ENCODE measurements around the gene PLCH1.

Gene PLCH1

GRCh38 chr3:155745795-155746550, 1.1 kb upstream of the PLCH1 start:
- DNase-seq: no peak

DNA sequence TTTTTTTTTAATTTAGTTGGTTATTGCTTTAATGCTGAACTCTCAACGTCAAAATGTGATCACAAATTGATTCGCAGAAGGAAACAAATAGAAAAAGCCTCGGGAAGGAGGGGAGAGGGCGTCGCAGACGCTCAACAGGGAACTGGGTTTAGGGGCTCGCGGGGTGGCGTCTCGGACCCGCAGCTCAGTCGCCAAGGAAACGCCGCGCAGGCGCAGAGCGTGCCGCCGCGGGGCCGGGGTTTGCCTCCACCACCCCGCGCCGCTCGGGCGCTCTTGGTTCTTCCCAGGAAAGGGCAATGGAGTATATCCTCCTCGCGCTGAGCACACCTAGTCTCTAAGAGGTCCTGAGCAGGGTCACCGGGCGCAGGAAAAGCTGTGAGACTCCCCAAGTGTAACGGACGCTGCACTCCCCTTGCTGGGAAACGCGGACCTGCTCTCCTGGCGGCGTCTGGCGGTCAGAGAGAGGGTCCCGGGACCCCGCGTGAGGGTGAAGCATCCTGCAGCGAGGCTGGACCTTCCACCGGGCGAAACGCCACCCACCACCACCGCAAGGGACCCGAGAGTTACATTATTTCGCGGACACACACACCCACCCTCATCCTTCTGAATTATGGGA, 753 bp downstream of the PLCH1 start:
- DNase-seq: peak; percentile 37

- DNase-seq: no peak
Measured at GRCh38 chr3:155743606-155744005, 1.3 kb downstream of the PLCH1 start.

DNA sequence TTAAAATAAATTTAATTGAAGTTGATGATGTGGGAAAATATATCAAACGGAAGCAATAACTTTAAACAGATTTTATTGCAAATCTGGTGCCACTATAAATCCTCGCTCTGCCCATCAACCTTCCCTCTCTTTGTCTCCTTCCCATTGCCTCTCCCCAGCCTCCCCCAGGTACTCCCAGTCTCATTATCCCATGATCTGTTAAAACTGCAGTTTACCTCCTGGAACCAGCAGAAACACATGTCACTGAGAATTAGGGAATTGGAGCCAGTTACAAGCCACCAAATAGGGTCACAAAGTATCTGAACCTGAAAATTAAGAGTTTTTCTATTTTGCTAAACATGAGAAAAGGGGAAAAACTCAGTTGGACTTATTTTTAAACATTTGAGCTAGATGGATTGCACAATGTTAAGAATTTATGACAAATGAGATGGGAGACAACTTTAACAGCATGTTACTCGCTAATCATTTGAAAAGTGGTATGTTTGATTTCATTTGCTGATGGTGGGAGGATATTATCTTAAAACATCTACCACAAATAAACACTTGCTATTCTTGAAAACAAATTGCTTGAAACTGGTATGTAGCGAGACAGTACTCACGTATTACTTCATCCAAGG, 2.4 kb downstream of the PLCH1 start:
- no peak for DNase-seq

- DNase-seq: peak; percentile 1
Measured at GRCh38 chr3:155741603-155742002, 3.3 kb downstream of the PLCH1 start.

DNA sequence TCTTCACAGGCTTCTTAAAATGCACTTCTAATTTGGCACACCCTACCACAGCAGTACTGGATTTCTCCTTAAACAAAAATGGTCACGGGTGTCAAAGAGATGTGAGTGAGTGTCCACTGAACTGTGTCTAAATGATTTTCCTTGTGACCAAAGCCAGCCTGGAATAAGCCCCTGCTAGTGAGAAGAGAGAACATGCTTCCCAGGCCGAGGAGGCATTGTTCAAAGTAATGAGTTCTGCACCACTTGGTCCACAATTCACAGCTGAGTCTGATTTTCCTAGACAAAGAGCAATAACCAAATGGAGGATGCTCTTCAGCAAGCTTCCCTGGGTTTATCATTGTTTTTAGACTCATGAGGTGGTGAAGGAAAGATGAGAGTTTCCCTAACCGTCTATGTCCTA, 3.8 kb downstream of the PLCH1 start:
- no peak for DNase-seq

DNA sequence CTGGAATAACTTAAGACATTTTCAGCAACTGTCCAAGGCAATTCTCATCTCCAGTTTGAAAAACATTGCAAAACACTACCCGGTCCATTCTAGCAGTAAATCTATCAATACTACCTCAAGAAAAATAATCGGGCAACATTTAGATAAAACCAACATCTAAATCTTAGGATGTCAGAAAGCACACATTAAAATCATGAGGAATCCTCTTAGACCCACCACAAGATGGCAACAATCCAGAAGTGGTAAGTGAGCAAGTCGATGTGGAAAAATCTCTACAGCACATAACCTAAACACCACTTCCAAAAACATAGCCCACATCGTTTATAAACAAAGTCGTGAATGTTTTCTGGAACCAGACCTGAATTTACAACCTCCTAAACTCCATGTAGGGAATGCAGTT, 5.7 kb downstream of the PLCH1 start:
- DNase-seq: peak; percentile 45

DNA sequence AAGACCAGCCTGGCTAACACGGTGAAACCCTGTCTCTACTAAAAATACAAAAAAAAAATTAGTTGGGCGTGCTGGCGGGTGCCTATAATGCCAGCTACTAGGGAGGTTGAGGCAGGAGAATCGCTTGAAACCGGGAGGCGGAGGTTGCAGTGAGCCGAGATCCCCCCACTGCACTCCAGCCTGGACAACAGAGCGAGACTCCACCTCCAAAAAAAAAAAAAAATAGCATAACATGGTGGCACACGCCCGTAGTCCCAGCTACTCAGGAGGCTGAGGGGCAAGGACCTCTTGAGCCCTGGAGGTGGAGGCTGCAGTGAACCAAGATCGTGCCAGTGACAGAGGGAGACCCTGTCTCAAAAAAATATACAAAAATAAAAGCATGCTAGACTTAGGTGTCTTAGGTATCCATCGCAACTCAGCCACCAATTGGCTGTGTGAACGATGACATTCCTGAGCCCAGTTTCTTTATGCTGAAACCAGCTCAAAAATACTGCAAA, 6.2 kb downstream of the PLCH1 start:
- no peak for DNase-seq

DNA sequence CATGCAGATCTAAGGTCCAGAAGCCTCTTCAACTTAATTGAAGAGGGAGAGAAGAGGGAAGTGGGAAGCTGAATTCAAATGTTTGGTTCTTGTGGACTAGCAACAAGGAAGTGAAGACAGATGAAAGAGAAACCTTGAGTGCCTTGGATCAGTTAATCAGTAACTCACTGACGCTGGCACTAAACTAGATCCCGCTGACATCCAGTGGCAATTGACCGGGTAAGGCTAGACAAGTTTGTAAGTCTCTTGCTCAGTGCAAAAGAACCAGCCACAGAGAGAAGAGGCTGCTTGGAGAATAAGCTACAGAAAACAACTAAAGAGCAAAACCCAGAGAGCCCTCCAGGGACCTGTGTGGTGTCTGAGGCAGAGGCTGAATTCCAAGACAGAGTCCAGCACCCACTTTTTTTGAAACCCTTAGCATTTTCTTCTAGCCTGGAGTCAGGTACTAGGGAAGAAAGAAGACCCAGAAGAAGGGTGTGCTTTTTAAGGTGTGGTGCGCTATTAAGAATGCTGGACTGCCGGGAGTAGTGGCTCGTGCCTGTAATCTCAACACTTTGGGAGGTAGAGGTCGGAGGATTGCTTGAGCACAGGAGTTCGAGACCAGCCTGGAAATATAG, 6.9 kb downstream of the PLCH1 start:
- DNase-seq: peak; percentile 70

- no peak for DNase-seq
Measured at GRCh38 chr3:155736381-155736780, 8.5 kb downstream of the PLCH1 start.

GRCh38 chr3:155730843-155731242, 14.0 kb downstream of the PLCH1 start:
- DNase-seq: no peak

DNA sequence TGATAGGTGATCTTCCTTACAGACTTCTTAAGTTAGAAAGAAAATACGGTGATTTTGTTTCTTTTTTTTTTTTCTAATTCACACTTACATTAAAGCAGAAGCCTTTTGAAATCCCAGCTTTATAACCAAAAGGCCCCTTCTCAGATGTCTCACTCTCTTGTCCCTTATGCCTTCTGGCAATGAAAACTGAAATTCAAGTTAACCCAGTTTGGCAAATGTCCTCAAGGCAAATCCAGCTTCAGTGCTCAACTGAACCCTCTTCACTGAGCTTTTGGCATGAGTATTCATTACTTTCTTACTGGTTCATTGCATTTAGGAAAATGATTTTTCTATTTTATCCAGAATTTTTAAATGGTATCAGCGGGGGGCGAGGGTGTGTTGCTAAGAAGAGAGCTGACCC, 17.0 kb downstream of the PLCH1 start:
- no peak for DNase-seq

DNA sequence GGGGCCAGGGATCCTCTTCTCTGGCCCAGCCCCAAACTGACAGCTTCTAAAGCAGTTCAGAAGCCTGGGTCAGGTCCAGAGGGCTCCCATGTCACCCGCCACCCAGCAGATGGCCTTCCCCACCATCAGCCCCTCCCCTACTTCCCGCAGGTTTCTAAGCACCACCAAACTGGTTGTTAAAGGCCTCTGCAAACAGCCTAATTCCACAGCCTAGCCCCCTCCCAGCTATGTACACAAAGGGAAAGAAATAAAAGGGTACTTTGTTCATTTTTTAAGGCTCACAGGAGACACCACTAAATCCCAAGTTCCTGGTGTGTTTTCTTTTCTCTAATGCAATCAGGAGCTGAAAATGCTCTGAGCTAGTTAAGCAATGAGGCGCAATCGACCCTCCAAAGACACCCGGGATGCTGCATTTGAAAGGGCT, 30.6 kb downstream of the PLCH1 start:
- DNase-seq: no peak

GRCh38 chr3:155712008-155712407, 32.9 kb downstream of the PLCH1 start:
- no peak for DNase-seq

DNA sequence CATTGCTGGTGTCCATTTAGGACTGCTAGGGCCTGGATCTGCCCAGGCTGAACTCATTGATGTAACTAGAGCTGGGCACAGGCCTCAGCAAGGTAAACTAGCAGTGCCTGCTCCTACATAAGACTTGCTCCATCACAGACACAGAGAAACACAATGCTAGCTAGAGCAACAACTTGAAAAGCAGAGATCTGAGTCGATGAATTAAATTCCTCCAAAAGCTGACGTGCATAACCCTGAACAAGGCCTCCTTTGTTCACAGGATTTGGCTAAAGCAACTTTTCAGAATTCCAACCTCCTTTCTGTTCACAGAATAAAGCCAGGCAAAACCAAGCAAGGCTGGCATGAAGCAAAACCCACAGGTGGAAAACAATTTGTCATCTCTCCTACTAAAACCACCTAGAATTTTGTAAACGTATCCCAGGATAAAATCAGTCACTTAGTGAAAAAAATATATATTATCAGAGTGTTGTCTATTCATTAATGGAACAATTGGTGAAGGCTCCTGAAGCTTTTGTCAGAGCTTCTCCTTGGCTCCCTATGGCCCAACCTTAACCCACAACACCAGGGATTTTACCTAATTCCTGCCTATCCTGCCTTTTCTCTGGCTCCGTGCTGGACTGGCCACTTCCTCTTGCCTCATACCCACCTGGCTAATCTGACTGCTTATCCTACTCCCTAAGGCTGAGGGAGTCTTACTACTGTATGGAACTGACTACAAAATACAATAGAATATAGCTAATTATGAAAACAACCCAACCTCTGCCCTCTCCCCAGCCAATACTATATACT, 39.9 kb downstream of the PLCH1 start:
- DNase-seq: no peak

DNA sequence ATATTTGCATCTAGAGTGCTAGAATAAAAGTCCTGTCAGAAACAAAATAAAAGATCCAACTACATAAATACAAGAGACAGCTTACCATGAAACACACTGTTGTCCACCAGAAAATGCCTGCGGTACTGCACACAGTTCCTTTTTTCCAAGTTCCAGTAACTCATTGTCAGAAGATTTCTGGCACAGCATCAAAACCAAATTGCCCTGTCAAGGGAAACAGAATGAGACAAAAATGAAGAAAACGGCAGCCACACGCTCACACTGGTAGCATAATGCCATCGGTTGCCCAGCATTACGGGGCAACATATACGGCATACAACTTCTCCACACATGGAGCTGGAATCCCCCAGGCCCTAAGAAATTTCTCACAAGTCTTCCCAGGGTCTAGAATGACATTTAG, 40.8 kb downstream of the PLCH1 start:
- no peak for DNase-seq

GRCh38 chr3:155702745-155703591, 41.9 kb downstream of the PLCH1 start:
- DNase-seq: no peak

- peak; percentile 91 for DNase-seq
Measured at GRCh38 chr3:155701882-155702465, 42.9 kb downstream of the PLCH1 start.

- no peak for DNase-seq
Measured at GRCh38 chr3:155697542-155697941, 47.3 kb downstream of the PLCH1 start.

DNA sequence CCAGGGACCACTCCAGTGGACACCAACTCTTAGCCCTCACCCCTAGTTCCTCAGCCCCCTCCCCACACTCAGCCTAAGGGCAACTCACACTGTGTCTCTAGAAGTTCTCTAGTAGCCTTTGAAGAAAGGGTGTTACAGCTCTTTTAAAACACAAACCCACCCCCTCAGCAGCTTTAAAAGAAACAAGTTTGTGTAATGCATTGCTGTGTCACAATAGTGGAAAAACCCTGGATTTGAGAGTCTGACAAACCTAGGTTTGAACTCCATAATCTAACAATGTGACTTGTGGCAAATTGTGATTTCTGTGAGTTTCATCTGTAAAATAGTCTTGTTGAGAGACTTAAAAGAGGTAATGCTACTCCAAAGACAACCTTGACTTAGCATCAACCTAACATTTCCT, 54.0 kb downstream of the PLCH1 start:
- no peak for DNase-seq

GRCh38 chr3:155688481-155688880, 56.4 kb downstream of the PLCH1 start:
- no peak for DNase-seq

GRCh38 chr3:155683344-155683720, 61.5 kb downstream of the PLCH1 start:
- no peak for DNase-seq

All from OCI-M1 (cell line).